DOHH2 (cell line): Measurements from ENCODE around the gene MKRN3.
"Not testable (repeated sequence)": the region's sequence is repeated elsewhere in the genome, so short reads cannot be mapped to it uniquely, and the experiment has no call there.

Experiments
- CTCF ChIP-seq: fragments of 200-600 bp; sonication (generic); IDR thresholded peaks from one replicate; pipeline ENCODE4 v1.5.1; 2014; ENCODE audit warnings: antibody characterized with exemption, mild to moderate bottlenecking, low read depth, low read length; ENCODE audit not compliant: poor library complexity, severe bottlenecking
- EZH2phosphoT487 ChIP-seq: fragments of 200-600 bp; sonication (generic); IDR thresholded peaks from 2 replicates; pipeline ENCODE4 v1.6.1; 2017; ENCODE audit warnings: borderline replicate concordance, mild to moderate bottlenecking, antibody characterized with exemption, low read length, moderate library complexity, mixed read lengths

- not testable (repeated sequence) for TF ChIP-seq CTCF, EZH2phosphoT487
These were observed 31.8 kb downstream of the MKRN3 start for GRCh38 chr15:23597278-23597677.
